Bone marrow (tissue), 2 donors: ENCODE data around the gene CHKB.
"Not testable (repeated sequence)": the region's sequence is repeated elsewhere in the genome, so short reads cannot be mapped to it uniquely, and the experiment has no call there.

Experiments
- DNase-seq, 2 donors: peaks; one replicate each; lab custom pipeline; 2025; lab: John Stamatoyannopoulos, UW

Gene CHKB

DNA sequence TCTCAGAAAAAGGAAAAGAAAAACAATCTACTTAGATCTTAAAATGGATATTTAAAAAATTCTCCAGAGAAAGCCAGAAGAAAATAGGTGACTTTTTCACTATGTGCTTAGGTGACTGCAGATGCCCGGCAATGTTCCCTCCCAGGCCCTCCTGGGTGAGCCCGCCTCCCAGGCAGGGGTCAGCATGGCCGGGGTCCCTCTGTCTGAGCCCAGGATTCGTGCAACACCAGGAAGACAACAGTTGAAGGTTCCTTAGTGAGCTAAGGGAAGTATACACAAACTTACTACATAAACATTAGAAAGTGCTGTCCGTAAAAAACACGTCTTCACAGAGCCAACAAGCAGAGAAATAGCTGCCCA lies 29.5 kb upstream of the CHKB start:
- no peak for DNase-seq

DNA sequence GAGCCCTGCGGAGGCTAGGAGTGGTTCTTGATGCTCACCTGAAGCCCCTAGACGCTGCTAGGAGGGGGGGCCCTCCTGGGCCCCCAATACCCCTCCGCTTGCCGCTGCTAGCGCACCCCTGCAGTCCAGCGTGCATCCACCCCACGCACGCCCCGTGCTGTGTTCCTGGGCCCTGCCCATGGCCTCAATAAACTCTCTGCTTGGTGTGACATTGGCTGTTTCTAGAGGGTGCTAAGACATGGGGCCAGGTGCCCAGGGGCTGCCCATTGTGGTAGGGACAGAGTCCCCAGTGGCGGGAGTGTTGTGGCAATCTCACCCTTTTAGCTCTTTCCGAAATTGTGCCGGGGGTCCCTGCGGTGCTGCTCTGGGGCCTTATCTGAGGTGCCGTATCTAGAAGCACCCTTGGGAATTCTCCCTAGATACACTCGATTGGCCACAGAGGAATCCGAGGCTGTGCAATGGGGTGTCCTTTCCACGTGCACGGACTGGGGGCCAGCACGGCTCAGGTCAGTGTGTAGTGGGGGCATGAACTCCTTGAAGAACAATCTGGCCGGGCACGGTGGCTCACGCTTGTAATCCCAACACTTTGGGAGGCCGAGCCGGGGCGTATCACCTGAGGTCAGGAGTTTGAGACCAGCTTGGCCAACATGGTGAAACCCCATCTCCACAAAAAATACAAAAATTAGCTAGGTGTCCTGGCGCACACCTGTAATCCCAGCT lies 28.9 kb upstream of the CHKB start:
- no peak for DNase-seq

DNA sequence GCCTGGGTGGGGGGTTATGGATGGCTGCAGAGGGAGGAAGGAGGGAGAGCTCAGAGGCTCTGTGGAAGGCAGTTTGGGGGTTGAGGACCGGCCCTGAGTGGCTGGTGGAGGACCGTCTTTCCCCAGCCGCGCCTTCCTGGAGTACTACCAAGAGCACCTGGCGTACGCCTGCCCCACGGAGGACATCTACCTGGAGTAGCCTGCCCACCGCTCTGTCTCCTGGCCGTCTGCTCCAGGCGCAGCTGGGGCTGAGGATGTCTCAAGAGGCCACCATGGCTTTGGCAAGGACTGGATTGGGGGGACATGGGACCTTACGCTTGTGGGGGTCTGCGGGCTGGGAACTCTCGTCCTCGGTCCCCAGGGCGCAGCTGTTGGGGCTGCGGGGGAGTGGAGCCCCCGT lies 27.9 kb upstream of the CHKB start:
- no peak for DNase-seq

DNA sequence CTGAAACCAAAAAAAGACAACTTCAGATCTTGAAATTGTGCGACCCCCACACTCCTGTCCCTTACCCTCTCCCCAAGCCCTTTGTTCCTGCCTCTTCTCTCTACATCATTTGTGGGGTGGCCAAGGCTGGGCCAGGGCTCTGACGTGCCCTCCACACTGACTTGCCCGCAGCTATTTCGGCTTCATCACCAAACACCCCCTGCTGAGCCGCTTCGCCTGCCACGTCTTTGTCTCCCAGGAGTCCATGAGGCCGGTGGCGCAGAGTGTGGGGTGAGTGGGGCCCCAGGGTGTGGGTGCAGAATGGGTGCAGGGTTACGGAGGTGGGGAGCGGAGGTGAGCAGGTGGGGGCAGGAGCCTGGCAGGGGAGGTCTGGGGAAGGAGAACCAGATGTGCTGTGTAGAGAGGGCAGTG lies 27.4 kb upstream of the CHKB start:
- DNase-seq = no peak

DNA sequence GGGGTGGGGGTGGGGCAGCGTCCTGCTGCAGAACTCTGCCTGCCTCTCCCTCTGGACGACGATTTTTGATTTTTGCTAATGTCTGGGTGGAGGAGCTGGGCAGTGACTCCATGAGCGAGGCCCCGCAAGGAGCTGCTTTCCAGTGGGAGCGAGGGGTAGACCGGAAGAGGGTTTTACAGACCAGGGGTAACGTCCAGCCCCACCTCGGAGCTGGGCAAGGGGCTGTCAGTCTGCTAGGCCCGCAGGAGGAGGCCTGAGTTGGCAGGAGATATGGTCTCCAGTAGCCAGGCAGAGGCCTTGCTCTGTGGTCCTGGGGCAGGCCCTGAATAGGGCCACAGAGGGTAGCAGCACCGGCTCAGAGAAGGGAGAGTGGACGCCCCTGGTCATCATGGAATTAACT lies 26.9 kb upstream of the CHKB start:
- no peak for DNase-seq

DNA sequence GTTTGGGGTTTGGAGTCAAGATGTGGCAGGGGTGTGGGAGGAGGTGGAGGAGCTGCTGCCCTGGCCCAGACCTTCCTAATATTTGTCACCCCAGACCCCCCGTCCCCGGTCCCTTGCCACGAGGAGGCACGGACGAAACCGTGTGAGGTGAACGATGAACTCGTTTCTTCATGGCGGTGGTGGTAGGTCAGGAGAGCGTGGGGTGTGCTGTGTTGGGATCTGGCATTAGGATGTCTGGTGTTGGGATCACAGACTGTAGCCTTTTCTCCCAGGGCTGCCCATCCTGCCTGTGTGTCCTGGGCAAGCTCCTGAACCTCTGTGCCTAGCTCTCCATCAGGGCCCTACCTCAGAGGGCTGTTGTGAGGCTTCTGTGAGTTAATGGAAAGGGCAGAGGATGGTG lies 26.3 kb upstream of the CHKB start:
- no peak for DNase-seq

DNA sequence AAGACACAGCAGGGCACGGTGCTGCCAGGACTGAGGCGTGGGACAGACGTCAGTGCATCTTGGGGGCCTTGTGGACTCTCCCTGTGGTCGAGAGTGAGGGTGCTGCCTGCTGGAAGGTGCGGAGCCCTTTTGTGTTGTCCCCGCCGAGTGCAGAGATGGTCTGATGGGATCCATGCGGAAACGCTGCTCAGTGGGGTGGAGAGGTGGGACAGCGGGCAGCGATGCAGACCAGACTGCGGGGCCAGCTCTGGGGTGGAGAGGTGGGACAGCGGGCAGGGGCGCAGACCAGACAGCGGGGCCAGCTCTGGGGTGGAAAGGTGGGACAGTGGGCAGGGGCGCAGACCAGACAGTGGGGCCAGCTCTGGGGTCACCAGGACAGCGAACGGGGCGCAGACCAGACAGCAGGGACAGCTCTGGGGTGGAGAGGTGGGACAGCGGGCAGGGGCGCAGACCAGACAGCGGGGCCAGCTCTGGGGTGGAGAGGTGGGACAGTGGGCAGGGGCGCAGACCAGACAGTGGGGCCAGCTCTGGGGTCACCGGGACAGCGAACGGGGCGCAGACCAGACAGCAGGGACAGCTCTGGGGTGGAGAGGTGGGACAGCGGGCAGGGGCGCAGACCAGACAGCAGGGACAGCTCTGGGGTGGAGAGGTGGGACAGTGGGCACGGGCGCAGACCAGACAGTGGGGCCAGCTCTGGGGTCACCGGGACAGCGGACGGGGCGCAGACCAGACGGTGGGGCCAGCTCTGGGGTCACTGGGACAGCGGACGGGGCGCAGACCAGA lies 25.6 kb upstream of the CHKB start:
- DNase-seq = not testable (repeated sequence)

DNA sequence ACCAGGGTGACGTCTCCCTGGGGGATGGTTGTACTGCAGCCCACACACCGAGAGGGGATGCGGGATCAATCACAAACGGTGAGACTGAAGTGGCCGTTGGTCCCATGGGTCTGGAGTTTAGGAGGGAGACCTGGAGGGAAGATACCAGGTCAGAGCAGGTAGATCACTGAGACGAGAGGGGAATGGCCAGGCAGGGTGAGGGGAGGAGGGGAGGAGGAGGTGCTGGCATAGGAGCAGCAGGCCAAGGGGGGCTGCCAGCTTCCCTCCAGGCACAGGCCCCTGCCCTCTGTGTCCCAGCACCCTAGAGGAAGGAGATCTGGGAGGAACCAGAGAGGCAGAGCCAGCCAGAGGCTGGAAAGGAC lies 25.0 kb upstream of the CHKB start:
- no peak for DNase-seq

DNA sequence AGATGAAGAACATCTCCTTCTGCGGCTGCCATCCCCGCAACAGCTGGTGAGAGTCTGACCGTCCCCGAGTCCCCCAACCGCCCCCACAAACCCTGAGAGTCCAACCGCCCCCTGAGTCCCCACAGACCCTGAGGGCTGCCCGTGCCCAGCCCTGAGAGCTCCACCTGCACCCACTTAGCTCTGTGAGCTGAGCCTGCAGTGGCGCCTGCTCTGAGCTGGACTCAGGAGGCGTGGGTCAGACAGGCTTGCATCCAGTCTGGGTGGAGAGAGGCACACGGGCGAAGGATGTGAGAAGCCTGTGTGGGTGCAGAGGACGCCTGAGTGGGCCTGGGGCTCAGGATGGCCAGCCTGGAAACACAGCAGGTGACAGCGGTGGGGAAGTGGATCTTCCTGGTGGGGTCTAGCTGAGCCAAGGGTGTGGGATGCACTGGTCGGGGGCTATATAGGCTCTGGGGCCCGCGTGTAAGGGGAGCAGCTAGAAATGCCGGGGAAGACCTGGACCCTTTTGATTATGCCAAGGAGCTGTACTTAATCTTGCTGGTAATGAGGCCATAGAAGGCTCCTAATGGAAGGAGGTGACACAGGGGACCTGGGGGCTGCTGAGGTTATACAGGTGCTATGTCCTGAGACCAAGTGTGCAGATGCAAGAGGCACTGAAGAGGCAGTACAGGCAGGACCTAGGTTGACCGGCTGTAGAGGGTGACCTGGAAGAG lies 24.5 kb upstream of the CHKB start:
- no peak for DNase-seq

DNA sequence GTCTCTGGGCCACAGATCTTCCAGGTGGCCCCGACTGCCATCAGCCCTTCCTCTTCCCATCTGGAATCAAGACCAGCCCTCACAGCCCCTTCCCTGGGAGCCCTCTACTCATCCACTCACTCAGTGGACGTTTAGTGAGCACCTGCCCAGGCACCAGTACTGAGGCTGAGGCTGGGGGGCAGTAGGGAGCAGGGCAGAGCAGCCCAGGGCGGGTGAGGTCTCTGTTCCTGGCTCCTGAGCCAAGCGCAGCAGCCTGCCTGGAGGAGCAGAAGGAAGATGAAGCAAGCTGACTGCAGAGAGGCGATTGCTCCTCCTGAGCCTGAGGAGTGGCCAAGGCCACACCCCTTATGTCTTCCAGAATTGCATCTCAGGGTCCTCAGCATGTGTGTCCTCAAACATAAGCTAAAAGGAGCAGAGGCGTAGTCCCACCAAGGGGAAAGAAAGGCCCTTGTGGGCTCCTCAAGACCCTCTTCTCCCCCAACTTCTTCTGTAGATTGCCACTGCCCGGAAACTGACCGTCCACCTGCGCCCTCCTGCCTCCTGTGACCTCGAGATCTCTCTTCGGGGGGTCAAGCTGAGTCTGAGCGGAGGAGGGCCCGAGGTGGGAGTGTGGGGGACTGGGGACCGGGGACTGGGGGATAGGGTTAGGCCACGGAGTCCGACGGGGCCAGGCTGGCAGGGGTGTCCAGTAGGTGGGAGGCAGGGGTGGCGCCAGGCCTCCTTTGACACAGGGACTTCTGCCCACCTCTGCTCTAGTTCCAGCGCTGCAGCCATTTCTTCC lies 23.7 kb upstream of the CHKB start:
- no peak for DNase-seq

DNA sequence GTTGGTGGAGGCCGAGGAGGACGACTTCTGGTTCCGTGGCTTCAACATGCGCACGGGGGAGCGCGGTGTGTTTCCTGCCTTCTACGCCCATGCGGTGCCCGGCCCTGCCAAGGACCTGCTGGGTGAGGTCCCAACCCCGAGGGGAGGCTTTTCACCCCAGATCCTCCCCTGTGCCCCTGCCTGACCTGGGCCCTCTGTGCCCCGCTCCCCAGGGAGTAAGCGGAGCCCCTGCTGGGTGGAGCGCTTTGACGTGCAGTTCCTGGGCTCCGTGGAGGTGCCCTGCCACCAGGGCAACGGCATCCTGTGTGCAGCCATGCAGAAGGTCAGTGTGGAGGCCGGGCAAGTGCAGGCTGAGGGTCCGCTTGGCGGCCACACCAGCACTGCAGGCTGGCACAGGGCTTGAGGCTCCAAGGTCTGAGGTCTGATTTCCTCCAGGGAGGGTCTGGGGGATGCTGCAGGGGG lies 23.0 kb upstream of the CHKB start:
- DNase-seq = no peak

DNA sequence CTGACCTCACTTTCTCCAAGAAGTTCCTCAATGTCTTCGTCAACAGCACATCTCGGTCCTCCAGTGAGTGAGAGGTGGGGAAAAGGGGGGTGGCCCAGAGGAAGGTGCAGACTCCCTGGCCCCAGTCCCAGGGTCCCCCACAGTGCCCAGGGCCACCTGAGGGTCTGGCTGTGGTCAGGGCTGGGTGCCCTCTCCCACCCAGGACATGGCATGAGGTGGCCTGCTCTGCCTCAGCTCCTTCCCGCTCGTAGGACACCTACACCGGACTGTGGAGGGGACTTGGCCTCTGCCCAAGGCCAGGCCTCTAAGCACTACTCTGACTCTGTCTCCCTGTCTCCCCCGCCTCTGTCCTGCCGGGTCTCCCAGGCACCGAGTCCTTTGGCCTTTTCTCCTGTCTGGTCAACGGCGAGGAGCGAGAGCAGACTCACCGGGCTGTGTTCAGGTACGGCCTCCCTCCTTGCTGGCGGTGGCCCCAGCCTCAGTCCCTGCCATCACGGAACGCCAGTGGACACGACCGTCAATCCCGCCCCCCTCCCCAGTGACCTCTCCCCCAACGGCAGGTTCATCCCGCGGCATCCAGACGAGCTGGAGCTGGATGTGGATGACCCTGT lies 22.5 kb upstream of the CHKB start:
- DNase-seq = no peak

DNA sequence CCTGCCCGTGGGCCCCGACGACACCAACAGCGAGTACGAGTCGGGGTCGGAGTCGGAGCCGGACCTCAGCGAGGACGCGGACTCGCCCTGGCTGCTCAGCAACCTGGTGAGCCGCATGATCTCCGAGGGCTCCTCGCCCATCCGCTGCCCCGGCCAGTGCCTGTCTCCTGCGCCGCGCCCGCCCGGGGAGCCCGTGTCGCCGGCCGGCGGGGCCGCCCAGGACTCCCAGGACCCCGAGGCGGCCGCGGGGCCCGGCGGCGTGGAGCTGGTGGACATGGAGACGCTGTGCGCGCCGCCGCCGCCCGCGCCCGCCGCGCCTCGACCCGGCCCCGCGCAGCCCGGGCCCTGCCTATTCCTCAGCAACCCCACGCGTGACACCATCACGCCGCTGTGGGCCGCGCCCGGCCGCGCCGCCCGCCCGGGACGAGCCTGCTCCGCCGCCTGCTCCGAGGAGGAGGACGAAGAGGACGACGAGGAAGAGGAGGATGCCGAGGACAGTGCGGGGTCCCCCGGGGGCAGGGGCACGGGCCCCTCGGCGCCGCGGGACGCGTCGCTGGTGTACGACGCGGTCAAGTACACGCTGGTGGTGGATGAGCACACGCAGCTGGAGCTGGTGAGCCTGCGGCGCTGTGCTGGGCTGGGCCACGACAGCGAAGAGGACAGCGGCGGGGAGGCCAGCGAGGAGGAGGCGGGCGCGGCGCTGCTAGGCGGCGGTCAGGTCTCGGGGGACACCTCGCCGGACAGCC lies 21.8 kb upstream of the CHKB start:
- DNase-seq = no peak

DNA sequence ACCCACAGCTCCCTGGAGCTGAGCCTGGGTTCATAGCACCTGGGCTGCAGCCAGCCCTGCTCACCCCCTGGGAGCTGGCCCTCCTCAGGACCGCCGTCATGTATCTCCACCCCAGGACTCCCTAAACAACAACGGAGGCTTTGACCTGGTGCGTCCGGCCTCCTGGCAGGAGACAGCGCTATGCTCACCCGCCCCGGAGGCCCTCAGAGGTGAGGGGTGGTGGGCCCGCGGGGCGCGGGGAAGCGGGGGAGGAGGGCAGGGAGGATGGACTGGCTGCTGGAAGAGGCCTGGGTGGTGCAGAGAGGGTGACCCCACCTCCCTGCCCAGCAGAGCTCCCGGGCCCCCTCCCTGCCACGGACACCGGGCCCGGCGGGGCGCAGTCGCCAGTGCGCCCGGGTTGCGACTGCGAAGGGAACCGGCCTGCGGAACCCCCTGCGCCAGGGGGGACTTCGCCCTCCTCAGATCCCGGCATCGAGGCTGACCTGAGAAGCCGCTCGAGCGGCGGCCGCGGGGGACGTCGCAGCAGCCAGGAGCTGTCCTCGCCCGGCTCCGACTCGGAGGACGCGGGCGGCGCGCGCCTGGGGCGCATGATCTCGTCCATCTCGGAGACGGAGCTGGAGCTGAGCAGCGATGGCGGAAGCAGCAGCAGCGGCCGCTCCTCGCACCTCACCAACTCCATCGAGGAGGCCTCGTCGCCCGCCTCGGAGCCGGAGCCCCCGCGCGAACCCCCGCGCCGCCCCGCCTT lies 21.0 kb upstream of the CHKB start:
- DNase-seq = no peak

DNA sequence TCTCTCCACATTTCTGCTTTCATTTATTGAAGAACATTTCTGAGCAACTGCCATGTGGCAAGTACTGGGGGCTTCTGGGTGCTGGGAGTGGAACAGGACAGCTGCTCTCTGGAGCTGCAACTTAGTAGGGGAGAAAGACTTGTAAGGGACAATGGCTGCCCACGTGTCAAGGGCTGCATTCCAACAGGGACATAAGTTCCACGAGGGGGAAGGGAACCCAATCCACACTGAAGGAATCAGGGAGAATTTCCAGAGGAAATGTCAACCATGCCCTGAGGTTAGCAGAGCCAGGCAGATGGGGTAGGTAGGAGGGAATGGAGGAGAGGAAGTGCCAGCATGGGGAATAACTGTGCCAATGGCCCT lies 19.7 kb upstream of the CHKB start:
- no peak for DNase-seq

DNA sequence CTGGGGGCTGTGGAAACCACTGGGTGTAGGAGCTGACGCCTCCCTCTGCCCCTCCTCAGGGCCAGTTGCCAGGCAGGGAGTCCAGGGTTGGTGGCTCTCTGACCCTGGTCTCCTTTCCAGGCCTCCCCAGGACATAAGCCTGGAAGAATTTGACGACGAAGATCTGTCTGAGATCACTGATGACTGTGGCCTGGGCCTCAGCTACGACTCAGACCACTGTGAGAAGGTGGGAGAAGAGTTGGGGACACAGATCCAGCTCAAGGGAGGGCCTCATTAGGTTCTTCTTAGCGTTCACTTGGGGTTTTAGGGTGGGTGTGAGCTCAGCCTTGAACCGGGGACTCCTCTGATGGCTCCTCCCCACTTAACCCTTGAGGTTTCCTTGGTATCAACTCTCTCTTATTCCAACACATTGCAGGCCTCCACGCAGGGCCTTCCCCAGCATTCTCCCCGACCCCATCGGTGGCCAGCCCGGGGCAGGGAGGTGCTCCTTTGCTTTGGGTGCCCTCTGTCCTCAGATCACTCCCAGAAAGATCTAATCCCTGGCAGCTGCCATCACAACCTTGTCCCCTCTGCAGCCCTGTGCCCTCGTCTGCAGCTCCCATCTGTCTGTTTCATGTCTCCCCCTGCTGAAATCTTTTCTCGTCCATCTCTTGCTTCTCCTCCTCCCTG lies 19.2 kb upstream of the CHKB start:
- no peak for DNase-seq

DNA sequence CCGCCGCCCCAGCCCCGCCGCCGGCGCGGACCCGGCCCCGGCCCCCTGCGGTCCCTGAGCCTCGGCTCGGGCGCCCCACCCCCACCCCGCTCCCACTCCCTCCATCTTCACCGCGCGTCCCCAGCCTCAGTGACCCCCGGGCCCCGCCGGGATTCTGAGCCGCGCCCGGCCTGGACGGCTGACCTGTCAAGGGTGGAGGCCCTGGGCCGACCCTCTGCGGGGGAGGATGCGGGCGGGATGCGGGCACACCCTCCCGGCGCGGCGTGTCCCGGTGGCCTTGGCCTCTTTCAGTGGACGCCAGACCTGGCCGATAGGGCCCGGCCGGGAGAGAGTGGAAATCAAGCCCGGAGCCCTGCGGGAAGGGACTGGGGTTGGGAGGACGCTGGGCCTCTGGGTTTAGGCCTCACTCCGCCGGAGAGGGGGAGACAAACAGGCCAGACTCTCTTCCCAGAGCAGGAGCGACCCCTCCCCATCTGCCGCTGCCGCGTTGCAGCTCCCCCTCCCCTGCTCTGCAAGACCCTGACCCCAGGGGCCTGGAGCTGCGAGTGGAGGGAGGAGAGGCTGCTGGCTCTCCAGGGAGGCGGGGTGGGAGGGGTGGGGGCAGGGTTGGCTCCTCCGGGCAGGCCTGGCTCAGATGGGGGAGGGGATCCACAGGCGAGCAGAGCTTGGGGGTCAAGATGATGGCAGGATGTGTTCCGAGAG lies 18.5 kb upstream of the CHKB start:
- no peak for DNase-seq

DNA sequence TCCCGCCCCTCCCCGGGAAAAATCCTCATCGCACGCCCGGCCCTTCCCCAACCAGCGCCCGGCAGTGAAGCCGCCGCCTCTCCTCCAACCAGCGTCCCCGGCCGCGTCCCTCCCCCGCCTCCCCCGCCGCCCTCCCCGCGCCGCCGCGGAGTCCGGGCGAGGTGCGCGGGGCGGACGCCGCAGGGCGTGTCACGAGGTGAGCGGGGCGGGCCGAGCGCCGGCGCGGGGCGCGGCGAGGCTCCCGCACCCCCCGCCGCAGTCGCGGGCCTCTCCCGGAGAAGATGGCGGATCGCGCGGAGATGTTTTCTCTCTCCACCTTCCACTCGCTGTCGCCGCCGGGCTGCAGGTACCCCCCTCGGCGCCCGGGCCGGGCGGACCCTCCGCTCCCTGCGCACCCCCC lies 17.9 kb upstream of the CHKB start, which contains the start of gene MAPK8IP2:
Gene MAPK8IP2 (plus strand): TSS at position 256 of the 400 bp plus-strand sequence. CDS start 26 bp downstream, at position 282.
- no peak for DNase-seq

DNA sequence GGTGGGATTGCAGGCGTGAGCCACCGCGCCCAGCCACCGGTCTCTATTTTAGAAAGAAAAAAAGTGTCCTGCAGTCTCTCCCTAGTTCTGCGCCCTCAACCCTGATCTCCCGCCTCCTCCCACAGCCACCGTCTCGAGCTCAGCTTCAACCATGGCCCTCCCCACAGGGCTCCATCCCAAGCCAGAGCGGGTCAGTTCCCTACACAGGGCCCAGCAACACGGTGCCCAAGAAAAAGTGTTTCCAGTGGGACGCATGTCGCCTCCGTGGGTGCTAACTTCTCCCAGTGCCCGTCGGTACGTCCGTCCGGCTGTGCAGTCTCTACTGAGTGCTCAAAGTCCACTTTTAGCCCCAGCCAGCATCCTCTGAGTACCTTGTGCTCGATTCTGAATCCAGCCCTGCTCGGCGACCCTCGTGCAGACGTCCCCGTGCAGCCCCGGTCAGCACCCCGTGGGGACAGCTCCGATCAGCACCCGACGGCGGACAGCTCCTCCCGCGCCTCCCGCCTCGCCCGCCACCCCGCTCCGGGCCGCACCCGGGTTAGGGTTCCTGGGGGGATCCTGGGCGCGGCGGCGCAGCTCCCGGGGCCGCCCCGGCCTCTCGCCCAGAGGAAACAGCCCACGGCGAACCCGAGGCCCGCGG lies 17.3 kb upstream of the CHKB start:
- DNase-seq = peak in 1 of 2 donors; percentile 12
